HCT116 (cell line): Measurements from ENCODE around the gene HTR3B. TPM values are rescaled to one million over a fixed set of nuclear protein-coding genes. Genes with fewer than 3 reads are reported as not detected.

Source experiments
- ATAC-seq: fragments of 200-7000 bp; cut with Tn5 transposase; 2 replicates; pipeline ENCODE4 v1.9.1; 2020; ENCODE audit warnings: mild to moderate bottlenecking, moderate library complexity
- BruUV-seq: library from RNA; stranded (reverse); fragments of 400-500 nt; replicated peaks from 2 replicates; lab custom pipeline; 2021; lab: Mats Ljungman, UMichigan
- CTCF ChIA-PET: fragments of 300-600 bp; sonication (Branson Sonifier 250); formaldehyde crosslinking; loops from one replicate; lab custom pipeline; 2021; ENCODE audit warnings: antibody characterized with exemption; lab: Charles Lee
- POLR2A ChIA-PET: fragments of 300-600, 350-600 bp; sonication (Branson Sonifier 250); formaldehyde crosslinking; loops from one replicate; lab custom pipeline; 2021; ENCODE audit warnings: antibody characterized with exemption; lab: Charles Lee
- RAD21 ChIA-PET, 2 experiments: fragments of 300-600 bp; sonication (Branson Sonifier 250); formaldehyde crosslinking; loops; one replicate each; lab custom pipeline; 2023; ENCODE audit warnings: low total read pairs in 2 of 2; ENCODE audit not compliant: uncharacterized antibody in 2 of 2, unreplicated experiment in 2 of 2, low non-redundant PET in 1 of 2; lab: Charles Lee
- DNase-seq: peaks from one replicate; pipeline ENCODE4 v3.0.0-alpha.2; 2010; ENCODE audit warnings: low read depth, low spot score
- H2AFZ ChIP-seq: fragments of 200-600 bp; shearing (Covaris generic), sonication (generic); 2 replicates; pipeline ENCODE4 v1.6.1; 2017; ENCODE audit warnings: low read depth, mixed run types, mixed read lengths, antibody characterized with exemption, low read length; ENCODE audit not compliant: poor library complexity, severe bottlenecking
- H3K27ac ChIP-seq: 2 replicates; pipeline ENCODE4 v1.5.1; 2012; ENCODE audit warnings: low read depth, low read length
- H3K27me3 ChIP-seq: fragments of 200-600 bp; sonication (generic); 2 replicates; pipeline ENCODE4 v1.6.1; 2016; ENCODE audit warnings: mixed run types, low read length, mixed read lengths; ENCODE audit not compliant: insufficient read depth
- H3K36me3 ChIP-seq, 2 experiments: fragments of 200-500 bp in 1 of 2; fragments of 200-600 bp in 1 of 2; sonication (Bioruptor generic) in 1 of 2; sonication (generic) in 1 of 2; 2 replicates each; pipeline versions ENCODE4 v1.5.1 to v1.6.1; 2014 to 2016; ENCODE audit warnings: low read length in 2 of 2, inconsistent platforms in 1 of 2, mixed read lengths in 1 of 2, mixed run types in 1 of 2; ENCODE audit not compliant: insufficient read depth in 2 of 2, control insufficient read depth in 1 of 2
- H3K4me1 ChIP-seq, 2 experiments: fragments of 200-600 bp in 1 of 2; sonication (generic) in 1 of 2; 2 replicates each; pipeline versions ENCODE4 v1.5.1 to v1.6.1; 2012 to 2017; ENCODE audit warnings: low read length in 2 of 2, inconsistent platforms in 1 of 2, mild to moderate bottlenecking in 1 of 2, mixed read lengths in 1 of 2, mixed run types in 1 of 2, moderate library complexity in 1 of 2; ENCODE audit not compliant: insufficient read depth in 2 of 2, control insufficient read depth in 1 of 2
- H3K4me2 ChIP-seq: fragments of 200-600 bp; sonication (generic); 2 replicates; pipeline ENCODE4 v1.6.1; 2017; ENCODE audit warnings: mixed run types, low read length, mixed read lengths
- H3K4me3 ChIP-seq, 2 experiments: fragments of 200-600 bp in 1 of 2; sonication (generic) in 1 of 2; replicated peaks in 1 of 2; 2 replicates each; pipeline ENCODE4 v1.5.1; 2011 to 2016; ENCODE audit warnings: low read length in 2 of 2, control low read depth in 1 of 2, low read depth in 1 of 2, mild to moderate bottlenecking in 1 of 2, mixed read lengths in 1 of 2, mixed run types in 1 of 2
- H3K79me2 ChIP-seq: fragments of 200-600 bp; sonication (generic); 2 replicates; pipeline ENCODE4 v1.6.1; 2017; ENCODE audit warnings: mild to moderate bottlenecking, mixed run types, low read length, moderate library complexity, mixed read lengths; ENCODE audit not compliant: insufficient read depth
- H3K9ac ChIP-seq: fragments of 200-600 bp; sonication (generic); 2 replicates; pipeline ENCODE4 v1.6.1; 2016; ENCODE audit warnings: low read length, mixed read lengths
- H3K9me2 ChIP-seq: fragments of 200-600 bp; sonication (generic), shearing (Covaris generic); 2 replicates; pipeline ENCODE4 v1.6.1; 2017; ENCODE audit warnings: mixed run types, mild to moderate bottlenecking, moderate library complexity; ENCODE audit not compliant: insufficient read depth
- H3K9me3 ChIP-seq, 2 experiments: fragments of 200-500 bp in 1 of 2; fragments of 200-600 bp in 1 of 2; sonication (Bioruptor generic) in 1 of 2; sonication (generic) in 1 of 2; 2 replicates each; pipeline ENCODE4 v1.6.1; 2014 to 2017; ENCODE audit warnings: low read length in 2 of 2, mixed read lengths in 2 of 2, inconsistent platforms in 1 of 2, low read depth in 1 of 2, mild to moderate bottlenecking in 1 of 2, mixed run types in 1 of 2, moderate library complexity in 1 of 2; ENCODE audit not compliant: control insufficient read depth in 1 of 2, insufficient read depth in 1 of 2
- H4K20me1 ChIP-seq: fragments of 200-600 bp; sonication (generic), shearing (Covaris generic); 2 replicates; pipeline ENCODE4 v1.6.1; 2017; ENCODE audit warnings: mixed run types, mild to moderate bottlenecking, moderate library complexity; ENCODE audit not compliant: insufficient read depth
- CEBPB ChIP-seq: IDR thresholded peaks from 2 replicates; pipeline ENCODE4 v1.6.1; 2012; ENCODE audit warnings: low read depth
- EZH2phosphoT487 ChIP-seq: fragments of 200-600 bp; IDR thresholded peaks from 2 replicates; pipeline ENCODE4 v1.6.1; 2018; ENCODE audit warnings: antibody characterized with exemption, borderline replicate concordance
- FOSL1 ChIP-seq: IDR thresholded peaks from 2 replicates; pipeline ENCODE4 v1.6.1; 2012; ENCODE audit warnings: low read depth
- POLR2A ChIP-seq: IDR thresholded peaks from 2 replicates; pipeline ENCODE4 v1.7.0; 2011; ENCODE audit warnings: borderline replicate concordance; ENCODE audit not compliant: insufficient read depth, insufficient read length; ENCODE audit errors: extremely low read depth
- RAD21 ChIP-seq: IDR thresholded peaks from 2 replicates; pipeline ENCODE4 v1.6.1; 2012; ENCODE audit warnings: low read depth, mild to moderate bottlenecking
- REST ChIP-seq: IDR thresholded peaks from 2 replicates; pipeline ENCODE4 v1.6.1; 2012; ENCODE audit warnings: low read depth
- SIN3A ChIP-seq: IDR thresholded peaks from 2 replicates; pipeline ENCODE4 v1.6.1; 2012; ENCODE audit warnings: low read depth
- SP1 ChIP-seq: IDR thresholded peaks from 2 replicates; pipeline ENCODE4 v1.6.1; 2012; ENCODE audit warnings: low read depth
- SRF ChIP-seq: IDR thresholded peaks from 2 replicates; pipeline ENCODE4 v1.6.1; 2012; ENCODE audit warnings: low read depth
- TCF7L2 ChIP-seq: IDR thresholded peaks from 2 replicates; pipeline ENCODE4 v1.7.0; 2011; ENCODE audit warnings: borderline replicate concordance, inconsistent platforms; ENCODE audit not compliant: insufficient read depth, insufficient read length; ENCODE audit errors: extremely low read depth
- YY1 ChIP-seq: IDR thresholded peaks from 2 replicates; pipeline ENCODE4 v1.6.1; 2011; ENCODE audit warnings: low read length, low read depth, moderate library complexity, mild to moderate bottlenecking; ENCODE audit not compliant: insufficient replicate concordance; ENCODE audit errors: extremely low read depth
- ZFX ChIP-seq: fragments of 450-650 bp; IDR thresholded peaks from 2 replicates; pipeline ENCODE4 v1.6.1; 2017
- ZNF274 ChIP-seq: fragments of 200-500 bp; sonication (Bioruptor generic); IDR thresholded peaks from 2 replicates; pipeline ENCODE4 v1.6.1; 2014; ENCODE audit warnings: mild to moderate bottlenecking, low read depth, low read length, inconsistent platforms
- intact Hi-C: fragments of 100-400 bp; cut with micrococcal nuclease; formaldehyde crosslinking; loops from 2 replicates; pipeline ENCODE4 v1.10.0; 2022
- total RNA-seq: library from RNA; stranded (reverse); gene quantifications from one replicate; pipeline ENCODE4 v1.2.1, GENCODE V29; 2021; ENCODE audit not compliant: unreplicated experiment
- TF ChIP-seq, protein P1 (sequence below), 3 experiments: fragments of 200-600 bp in 1 of 3; sonication (generic) in 1 of 3; IDR thresholded peaks in 2 of 3; conservative IDR thresholded peaks in 1 of 3; 2 replicates each; pipeline ENCODE4 v1.5.1; 2012 to 2017; ENCODE audit warnings: low read depth in 2 of 3, low read length in 2 of 3, antibody characterized with exemption in 1 of 3, borderline replicate concordance in 1 of 3, control low read depth in 1 of 3, mild to moderate bottlenecking in 1 of 3, mixed read lengths in 1 of 3, mixed run types in 1 of 3, moderate library complexity in 1 of 3; ENCODE audit not compliant: insufficient read depth in 1 of 3
- TF ChIP-seq, protein P2 (sequence below): IDR thresholded peaks from 2 replicates; pipeline ENCODE4 v1.6.1; 2012

The HTR3B gene
- total RNA-seq, 1 experiment from 2014 or later = not detected

DNA sequence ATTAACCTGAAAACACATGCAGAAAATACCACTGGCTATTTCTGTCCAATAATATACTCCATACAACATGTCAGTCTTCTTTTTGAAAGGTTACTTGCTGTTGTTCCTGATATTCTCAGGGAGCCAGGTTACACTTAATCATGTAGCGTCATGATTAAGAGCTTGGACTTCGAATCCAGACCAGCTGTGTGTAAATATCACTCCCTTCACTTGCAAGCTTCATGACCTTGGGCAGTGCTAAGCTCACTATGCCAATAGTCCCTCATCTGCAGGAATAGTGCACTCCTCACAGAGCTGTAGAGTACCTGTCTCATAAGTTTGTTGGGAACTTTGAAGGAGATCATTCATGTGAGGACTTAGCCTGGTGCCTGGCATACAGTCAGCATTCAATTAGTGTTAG lies 1.9 kb downstream of the HTR3B start:
- intact Hi-C loops = loop anchor here (10.0 kb wide), 1 partner anchor 258 kb away; no protein-coding TSS in a partner anchor
- BruUV-seq = no TSS peak
- ChIA-PET CTCF (interaction anchor here (1.1 to 4.9 kb wide), 7 partner anchors 8 to 355 kb away, joined by 3 to 38 read pairs (median 4); no protein-coding TSS in a partner anchor), POLR2A (interaction anchor here (0.7 to 0.9 kb wide), 2 partner anchors 31 to 68 kb away, joined by 3 read pairs; partner anchors contain the start of genes HTR3A and USP28), RAD21 (no interaction called here)
- ATAC-seq = peak; percentile 22; the same call in 1 of the 2 replicates
- peaks cover 15% of the 10 kb centered on the region; the same call in 1 of the 2 replicates for H3K27me3 ChIP-seq
- no peak overlapping the region for H3K4me3 ChIP-seq
- no peak for DNase-seq
- no peaks in the 10 kb centered on the region for H3K9me2 ChIP-seq
- no peak overlapping the region for H3K4me2 ChIP-seq
- H2AFZ ChIP-seq = no peak overlapping the region
- H4K20me1 ChIP-seq = no peaks in the 10 kb centered on the region
- no peak overlapping the region for H3K27ac ChIP-seq
- no peaks in the 10 kb centered on the region for H3K79me2 ChIP-seq
- no peaks in the 10 kb centered on the region for H3K36me3 ChIP-seq
- TF ChIP-seq, protein P1, sequence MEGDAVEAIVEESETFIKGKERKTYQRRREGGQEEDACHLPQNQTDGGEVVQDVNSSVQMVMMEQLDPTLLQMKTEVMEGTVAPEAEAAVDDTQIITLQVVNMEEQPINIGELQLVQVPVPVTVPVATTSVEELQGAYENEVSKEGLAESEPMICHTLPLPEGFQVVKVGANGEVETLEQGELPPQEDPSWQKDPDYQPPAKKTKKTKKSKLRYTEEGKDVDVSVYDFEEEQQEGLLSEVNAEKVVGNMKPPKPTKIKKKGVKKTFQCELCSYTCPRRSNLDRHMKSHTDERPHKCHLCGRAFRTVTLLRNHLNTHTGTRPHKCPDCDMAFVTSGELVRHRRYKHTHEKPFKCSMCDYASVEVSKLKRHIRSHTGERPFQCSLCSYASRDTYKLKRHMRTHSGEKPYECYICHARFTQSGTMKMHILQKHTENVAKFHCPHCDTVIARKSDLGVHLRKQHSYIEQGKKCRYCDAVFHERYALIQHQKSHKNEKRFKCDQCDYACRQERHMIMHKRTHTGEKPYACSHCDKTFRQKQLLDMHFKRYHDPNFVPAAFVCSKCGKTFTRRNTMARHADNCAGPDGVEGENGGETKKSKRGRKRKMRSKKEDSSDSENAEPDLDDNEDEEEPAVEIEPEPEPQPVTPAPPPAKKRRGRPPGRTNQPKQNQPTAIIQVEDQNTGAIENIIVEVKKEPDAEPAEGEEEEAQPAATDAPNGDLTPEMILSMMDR (IDR thresholded peaks at IDR 0.05 in 2 of 3, conservative IDR thresholded peaks at IDR 0.05 in 1 of 3; ENCODE audit: borderline replicate concordance in 1 of 3, insufficient read depth in 1 of 3, low read depth in 2 of 3, low read length in 2 of 3) = no peak
- no peak for TF ChIP-seq FOSL1
- H3K9me3 ChIP-seq = no peaks in the 10 kb centered on the region
- no peak overlapping the region for H3K9ac ChIP-seq
- no peaks in the 10 kb centered on the region for H3K4me1 ChIP-seq

DNA sequence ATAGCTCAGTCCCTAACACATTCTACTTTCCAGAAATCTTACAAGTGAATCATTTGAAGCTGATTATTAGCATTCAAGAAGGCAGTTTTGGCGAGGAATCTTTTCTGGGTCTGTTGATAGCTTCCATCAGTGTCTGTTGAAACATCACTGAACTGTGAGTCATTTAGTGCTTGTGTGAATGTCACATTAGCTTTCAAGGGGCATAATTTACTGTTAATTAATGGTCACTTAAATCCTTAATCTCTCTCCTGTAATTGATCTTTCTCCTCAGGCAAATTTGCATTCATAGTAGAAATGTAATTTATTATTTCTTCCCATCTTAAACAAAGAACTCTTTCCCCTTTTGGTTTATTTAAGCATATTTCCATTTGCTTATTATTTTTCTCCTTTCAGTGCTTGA lies 2.6 kb downstream of the HTR3B start:
- no TSS peak for BruUV-seq
- Histone ChIP-seq H3K9me3 (no peaks in the 10 kb centered on the region), H3K4me3 (no peak overlapping the region), H3K27me3 (peaks cover 15% of the 10 kb centered on the region; the same call in 1 of the 2 replicates), H3K9me2 (no peaks in the 10 kb centered on the region), H3K4me1 (no peaks in the 10 kb centered on the region), H2AFZ (no peak overlapping the region), H3K27ac (no peak overlapping the region), H3K36me3 (no peaks in the 10 kb centered on the region), H3K9ac (no peak overlapping the region), H3K4me2 (no peak overlapping the region), H3K79me2 (no peaks in the 10 kb centered on the region), H4K20me1 (no peaks in the 10 kb centered on the region)
- ATAC-seq = no peak
- ChIA-PET RAD21 (no interaction called here), POLR2A (interaction anchor here (0.9 kb wide), 1 partner anchor 68 kb away, joined by 3 read pairs; the partner anchor contains the start of gene HTR3A), CTCF (interaction anchor here (1.0 to 4.9 kb wide), 7 partner anchors 9 to 357 kb away, joined by 3 to 38 read pairs (median 4); no protein-coding TSS in a partner anchor)
- no peak for DNase-seq
- intact Hi-C loops = loop anchor here (10.0 kb wide), 1 partner anchor 258 kb away; no protein-coding TSS in a partner anchor
- TF ChIP-seq CEBPB = no peak
- no peak for TF ChIP-seq SRF
- TF ChIP-seq REST = no peak
- TF ChIP-seq, protein P2, sequence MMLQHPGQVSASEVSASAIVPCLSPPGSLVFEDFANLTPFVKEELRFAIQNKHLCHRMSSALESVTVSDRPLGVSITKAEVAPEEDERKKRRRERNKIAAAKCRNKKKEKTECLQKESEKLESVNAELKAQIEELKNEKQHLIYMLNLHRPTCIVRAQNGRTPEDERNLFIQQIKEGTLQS = no peak
- TF ChIP-seq FOSL1 = no peak
- TF ChIP-seq EZH2phosphoT487 = no peak
- no peak for TF ChIP-seq SP1
- TF ChIP-seq YY1 = no peak
- TF ChIP-seq ZFX = no peak
- TF ChIP-seq TCF7L2 = no peak
- no peak for TF ChIP-seq ZNF274
- no peak for TF ChIP-seq POLR2A
- no peak for TF ChIP-seq SIN3A
- TF ChIP-seq RAD21 = no peak
